Neural progenitor cell (in vitro differentiated cells): Measurements from ENCODE around the gene CTNNA3.

Experiments
- CTCF ChIP-seq: fragments of 200-600 bp; sonication (generic); IDR thresholded peaks from 2 replicates; pipeline ENCODE4 v1.5.1; 2017; ENCODE audit warnings: antibody characterized with exemption, mild to moderate bottlenecking
- EZH2 ChIP-seq: fragments of 200-600 bp; sonication (generic); IDR thresholded peaks from 2 replicates; pipeline ENCODE4 v1.6.1; 2017; ENCODE audit warnings: antibody characterized with exemption, mild to moderate bottlenecking, moderate library complexity

GRCh38 chr10:66892871-66893270 is 803.1 kb downstream of the CTNNA3 start:
- no peak for TF ChIP-seq CTCF
- TF ChIP-seq EZH2: no peak
